Heart left ventricle (tissue), 16 donors: ENCODE data around the gene LZTS3. TPM values are rescaled to one million over a fixed set of nuclear protein-coding genes. Genes with fewer than 3 reads are reported as not detected.

Source experiments
- ATAC-seq, 4 donors: fragments of 200-7000 bp; cut with Tn5 transposase; one replicate each; pipeline ENCODE4 v1.9.1; 2020 to 2022; ENCODE audit warnings: moderate library complexity in 4 of 4, mild to moderate bottlenecking in 3 of 4, moderate number of reproducible peaks in 1 of 4
- DNase-seq, 5 donors: peaks; one replicate each; pipeline ENCODE4 v3.0.0-alpha.2; 2020
- H3K27ac ChIP-seq, 12 donors: fragments of 200-600 bp; sonication (generic) in 4 of 12; one replicate each; pipeline versions ENCODE4 v1.5.0 to v1.8.0; 2016 to 2022; ENCODE audit warnings: mild to moderate bottlenecking in 2 of 12
- H3K27me3 ChIP-seq, 9 donors: fragments of 200-600 bp; sonication (generic) in 2 of 9; one replicate each; pipeline versions ENCODE4 v1.5.1 to v1.8.0; 2016 to 2022; ENCODE audit warnings: mild to moderate bottlenecking in 3 of 9
- H3K36me3 ChIP-seq, 9 donors: fragments of 200-600 bp; sonication (generic) in 2 of 9; one replicate each; pipeline versions ENCODE4 v1.5.0 to v1.8.0; 2018 to 2022; ENCODE audit warnings: mild to moderate bottlenecking in 2 of 9
- H3K4me1 ChIP-seq, 12 donors: fragments of 200-600 bp; sonication (generic) in 4 of 12; one replicate each; pipeline versions ENCODE4 v1.5.0 to v1.8.0; 2016 to 2022; ENCODE audit warnings: mild to moderate bottlenecking in 3 of 12
- H3K4me3 ChIP-seq, 12 donors: fragments of 200-600 bp; sonication (generic) in 4 of 12; one replicate each; pipeline versions ENCODE4 v1.5.0 to v1.8.0; 2017 to 2022; ENCODE audit warnings: mild to moderate bottlenecking in 9 of 12, moderate library complexity in 4 of 12
- H3K9me3 ChIP-seq, 12 donors: fragments of 200-600 bp; sonication (generic) in 4 of 12; one replicate each; pipeline versions ENCODE4 v1.5.0 to v1.8.0; 2016 to 2022; ENCODE audit warnings: mild to moderate bottlenecking in 1 of 12
- POLR2A ChIP-seq, 2 donors: fragments of 450-650 bp; IDR thresholded peaks; one replicate each; pipeline ENCODE4 v1.6.1; 2017; ENCODE audit warnings: antibody characterized with exemption in 2 of 2, mild to moderate bottlenecking in 2 of 2, moderate library complexity in 2 of 2
- WGBS, 4 donors: extraction: QIAGEN DNeasy Blood & Tissue Kit in 2 of 4; methylation state at CpG; one replicate each; pipeline versions ENCODE4 v1.1.5 to v1.1.7; 2013 to 2018; 5-methylcytosine and 5-hydroxymethylcytosine counted together
- intact Hi-C, 10 donors: fragments of 100-400 bp; cut with DNase I; formaldehyde crosslinking; loops; one replicate each; pipeline versions ENCODE4 v1.11.1 to v1.14.2; 2022
- polyA plus RNA-seq, 2 donors: library from polyadenylated mRNA; stranded (reverse); fragments of 200-250 nt; gene quantifications; one replicate each; pipeline ENCODE4 v1.2.3, GENCODE V29; 2013
- total RNA-seq, 9 donors: library from RNA; depleted of rRNA in 2 of 9; stranded (reverse); fragments of >200 nt in 2 of 9; fragmentation: NEBNext Ultra II Directional in 3 of 9; extraction: Animal tissue kit (Norgen Biotek cat#: 25700) in 3 of 9; gene quantifications; one replicate each; pipeline versions ENCODE4 v1.1.0 to v1.2.4, GENCODE V29; 2016 to 2023
- TF ChIP-seq, protein P1 (sequence below), 12 donors: fragments of 200-600 bp; sonication (generic) in 4 of 12; IDR thresholded peaks; one replicate each; pipeline versions ENCODE4 v1.5.0 to v1.8.0; 2018 to 2022; ENCODE audit warnings: antibody characterized with exemption in 12 of 12, mild to moderate bottlenecking in 5 of 12
- donor health status: ischemic (EF 13 %, LVEDD 7.1; RV severe dilation, severe dysfunction).
- donor health status: healthy with polysubstance abuse.
- donor health status: DM: no; HTN: yes; CAD: no.
- donor health status: DM: no; HTN: no; CAD: no.
- donor health status: ischemic (EF 25% LVEDD 6.9; RV normal size, moderate dysfunction).
- donor health status: ischemic (EF 25% LVEDD 5.7; RV mildly dilated, moderate dysfunction).
- donor health status: healthy.
- donor health status: DM: yes; HTN: yes; CAD: no.
- donor health status: ischemic (EF 35%, LVEDD 5.7; RV mildly dilated, moderate dysfunction).
- donor health status: nonischemic (EF 11% LVEDD 7.7; RV severe dilation, severe dysfunction).
- donor health status: DM: yes; HTN: yes; CAD: no.
- donor health status: PGD.
- donor health status: ischemic (EF 29% LVEDD 5.4; RV normal size, mild dysfunction).
- donor health status: nonischemic (EF 23%, LVEDD 6.1; RV moderate dilation, normal function).

Gene LZTS3
- total and polyA plus RNA-seq, 11 donors, result 6.8 to 28.4 (median 13.1) TPM

DNA sequence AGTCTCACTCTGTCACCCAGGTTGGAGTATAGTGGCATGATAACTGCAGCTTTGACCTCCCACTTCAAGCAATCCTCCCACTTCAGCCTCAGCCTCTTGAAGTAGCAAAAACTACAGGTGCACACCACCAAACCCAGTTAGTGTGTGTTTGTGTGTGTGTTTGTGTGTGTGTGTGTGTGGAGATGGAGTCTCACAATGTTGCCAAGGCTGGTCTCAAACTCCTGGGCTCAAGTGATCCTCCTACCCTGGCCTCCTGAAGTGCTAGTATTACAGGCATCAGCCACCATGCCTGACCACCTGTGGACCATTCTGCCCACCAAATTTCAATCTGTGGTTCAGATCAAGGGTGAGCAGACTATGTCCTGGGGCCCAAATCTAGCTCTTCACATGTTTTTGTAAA is 22.4 kb downstream of the LZTS3 start:
- H3K36me3 ChIP-seq, result peaks cover 0 to 68% (median 54%) of the 10 kb centered on the region in 9 donors
- peaks cover 0 to 49% (median 28%) of the 10 kb centered on the region in 12 donors for H3K4me1 ChIP-seq
- ATAC-seq (no peak), DNase-seq (no peak)
- H3K27ac ChIP-seq, result peak overlapping the region in 1 of 12 donors; percentile 28
- intact Hi-C loops, result no loop called here
- no peaks in the 10 kb centered on the region for H3K9me3 ChIP-seq
- TF ChIP-seq, protein P1, sequence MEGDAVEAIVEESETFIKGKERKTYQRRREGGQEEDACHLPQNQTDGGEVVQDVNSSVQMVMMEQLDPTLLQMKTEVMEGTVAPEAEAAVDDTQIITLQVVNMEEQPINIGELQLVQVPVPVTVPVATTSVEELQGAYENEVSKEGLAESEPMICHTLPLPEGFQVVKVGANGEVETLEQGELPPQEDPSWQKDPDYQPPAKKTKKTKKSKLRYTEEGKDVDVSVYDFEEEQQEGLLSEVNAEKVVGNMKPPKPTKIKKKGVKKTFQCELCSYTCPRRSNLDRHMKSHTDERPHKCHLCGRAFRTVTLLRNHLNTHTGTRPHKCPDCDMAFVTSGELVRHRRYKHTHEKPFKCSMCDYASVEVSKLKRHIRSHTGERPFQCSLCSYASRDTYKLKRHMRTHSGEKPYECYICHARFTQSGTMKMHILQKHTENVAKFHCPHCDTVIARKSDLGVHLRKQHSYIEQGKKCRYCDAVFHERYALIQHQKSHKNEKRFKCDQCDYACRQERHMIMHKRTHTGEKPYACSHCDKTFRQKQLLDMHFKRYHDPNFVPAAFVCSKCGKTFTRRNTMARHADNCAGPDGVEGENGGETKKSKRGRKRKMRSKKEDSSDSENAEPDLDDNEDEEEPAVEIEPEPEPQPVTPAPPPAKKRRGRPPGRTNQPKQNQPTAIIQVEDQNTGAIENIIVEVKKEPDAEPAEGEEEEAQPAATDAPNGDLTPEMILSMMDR (IDR thresholded peaks at IDR 0.05), result no peak
- TF ChIP-seq POLR2A (IDR thresholded peaks at IDR 0.05), result no peak
- no peaks in the 10 kb centered on the region for H3K27me3 ChIP-seq
- no peak overlapping the region for H3K4me3 ChIP-seq

- Histone ChIP-seq H3K27me3 (no peaks in the 10 kb centered on the region), H3K36me3 (peaks cover 0 to 48% (median 32%) of the 10 kb centered on the region in 9 donors), H3K4me3 (no peak overlapping the region), H3K4me1 (peaks cover 0 to 17% (median 4%) of the 10 kb centered on the region in 12 donors), H3K27ac (no peak overlapping the region), H3K9me3 (peaks cover 0 to 10% (median 0%) of the 10 kb centered on the region in 12 donors)
- TF ChIP-seq, protein P1 (IDR thresholded peaks at IDR 0.05), result no peak
- no peak for TF ChIP-seq POLR2A (IDR thresholded peaks at IDR 0.05)
- 72 to 87% (median 79%) methylated on average over 10 of the region's 10 CpGs for WGBS, 4 donors
- DNase-seq (no peak), ATAC-seq (peak in 2 of 4 donors; percentile 44 to 56)
- intact Hi-C loops, result no loop called here
Observed at GRCh38 chr20:3146732-3147341, 26.5 kb downstream of the LZTS3 start.

GRCh38 chr20:3141757-3142156 is 31.6 kb downstream of the LZTS3 start:
- TF ChIP-seq, protein P1 (IDR thresholded peaks at IDR 0.05), result no peak
- TF ChIP-seq POLR2A (IDR thresholded peaks at IDR 0.05), result no peak
- 96 to 100% (median 98%) methylated on average over 3 of the region's 3 CpGs for WGBS, 4 donors
- peaks cover 0 to 4% (median 3%) of the 10 kb centered on the region in 12 donors for H3K4me1 ChIP-seq
- peaks cover 0 to 10% (median 0%) of the 10 kb centered on the region in 12 donors for H3K9me3 ChIP-seq
- H3K27me3 ChIP-seq, result no peaks in the 10 kb centered on the region
- H3K36me3 ChIP-seq, result peaks cover 0 to 20% (median 3%) of the 10 kb centered on the region in 9 donors
- no peak for ATAC-seq
- no peak for DNase-seq
- intact Hi-C loops, result no loop called here
- no peak overlapping the region for H3K4me3 ChIP-seq
- H3K27ac ChIP-seq, result no peak overlapping the region

DNA sequence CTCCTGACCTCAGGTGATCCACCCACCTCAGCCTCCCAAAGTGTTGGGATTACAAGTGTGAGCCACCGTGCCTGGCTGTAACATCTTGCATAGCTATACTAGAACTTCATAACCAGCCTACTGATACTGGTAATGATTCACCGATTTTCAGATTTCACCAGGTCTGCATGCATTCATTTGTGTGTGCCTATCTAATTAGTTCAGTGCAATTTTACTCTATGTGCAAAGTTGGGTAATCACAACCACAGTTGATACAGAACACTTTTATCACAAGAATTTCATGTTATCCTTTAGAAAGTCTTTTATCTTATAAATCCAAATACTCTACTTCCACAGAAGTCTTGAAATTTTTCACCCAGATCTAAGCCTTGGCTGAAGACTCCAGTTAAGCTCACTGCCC is 35.9 kb downstream of the LZTS3 start:
- no peak overlapping the region for H3K4me3 ChIP-seq
- no peak overlapping the region for H3K27ac ChIP-seq
- intact Hi-C loops, result no loop called here
- H3K36me3 ChIP-seq, result peaks cover 0 to 4% (median 0%) of the 10 kb centered on the region in 9 donors
- peaks cover 0 to under 1% (median 0%) of the 10 kb centered on the region in 12 donors for H3K9me3 ChIP-seq
- TF ChIP-seq POLR2A (IDR thresholded peaks at IDR 0.05), result no peak
- TF ChIP-seq, protein P1 (IDR thresholded peaks at IDR 0.05), result no peak
- no peaks in the 10 kb centered on the region for H3K4me1 ChIP-seq
- 94 to 98% (median 96%) methylated on average over 2 of the region's 2 CpGs for WGBS, 4 donors
- no peak for ATAC-seq
- H3K27me3 ChIP-seq, result no peaks in the 10 kb centered on the region
- DNase-seq, result no peak
